Activated CD8-positive, alpha-beta T cell treated with anti-CD3 and anti-CD28 coated beads for 36 hours (primary cell): ENCODE data around the gene DNAH6. TPM values are rescaled to one million over a fixed set of nuclear protein-coding genes. Genes with fewer than 3 reads are reported as not detected.

Source experiments
- ATAC-seq: fragments of 200-7000 bp; cut with Tn5 transposase; one replicate; pipeline ENCODE4 v1.10.0; 2021; ENCODE audit warnings: mild to moderate bottlenecking, moderate library complexity
- CTCF ChIA-PET: fragments of 350-600 bp; sonication (Branson Sonifier 250); formaldehyde crosslinking; loops from one replicate; lab custom pipeline; 2021; ENCODE audit warnings: antibody characterized with exemption; lab: Charles Lee
- POLR2A ChIA-PET: fragments of 350-600 bp; sonication (Branson Sonifier 250); formaldehyde crosslinking; loops from one replicate; lab custom pipeline; 2021; ENCODE audit warnings: antibody characterized with exemption; lab: Charles Lee
- DNase-seq: peaks from one replicate; pipeline ENCODE4 v3.0.0-alpha.2; 2020
- H3K27ac Mint-ChIP-seq: one replicate; pipeline ENCODE4 v1.8.0; 2021; ENCODE audit warnings: mild to moderate bottlenecking, mixed read lengths
- H3K27me3 Mint-ChIP-seq: one replicate; pipeline ENCODE4 v1.8.0; 2021; ENCODE audit warnings: mixed read lengths
- H3K36me3 Mint-ChIP-seq: one replicate; pipeline ENCODE4 v1.8.0; 2021; ENCODE audit warnings: low read depth, mixed read lengths
- H3K4me1 Mint-ChIP-seq: one replicate; pipeline ENCODE4 v1.8.0; 2021; ENCODE audit warnings: low read depth, mixed read lengths
- H3K4me3 Mint-ChIP-seq: one replicate; pipeline ENCODE4 v1.8.0; 2021; ENCODE audit warnings: mild to moderate bottlenecking, moderate library complexity, mixed read lengths
- H3K9me3 Mint-ChIP-seq: one replicate; pipeline ENCODE4 v1.8.0; 2021; ENCODE audit warnings: mixed read lengths
- intact Hi-C: fragments of 100-400 bp; cut with micrococcal nuclease; formaldehyde crosslinking; loops from one replicate; pipeline ENCODE4 v1.10.0; 2022
- total RNA-seq, 2 experiments: library from RNA; stranded (reverse); gene quantifications; one replicate each; pipeline ENCODE4 v1.2.3, GENCODE V29; 2021
- TF ChIP-seq, protein P1 (sequence below): fragments of 200-600 bp; IDR thresholded peaks from one replicate; pipeline ENCODE4 v1.8.0; 2022; ENCODE audit warnings: antibody characterized with exemption, mild to moderate bottlenecking

Gene DNAH6
- total RNA-seq, 2 experiments from 2014 or later = 0.90 to 1.3 TPM

DNA sequence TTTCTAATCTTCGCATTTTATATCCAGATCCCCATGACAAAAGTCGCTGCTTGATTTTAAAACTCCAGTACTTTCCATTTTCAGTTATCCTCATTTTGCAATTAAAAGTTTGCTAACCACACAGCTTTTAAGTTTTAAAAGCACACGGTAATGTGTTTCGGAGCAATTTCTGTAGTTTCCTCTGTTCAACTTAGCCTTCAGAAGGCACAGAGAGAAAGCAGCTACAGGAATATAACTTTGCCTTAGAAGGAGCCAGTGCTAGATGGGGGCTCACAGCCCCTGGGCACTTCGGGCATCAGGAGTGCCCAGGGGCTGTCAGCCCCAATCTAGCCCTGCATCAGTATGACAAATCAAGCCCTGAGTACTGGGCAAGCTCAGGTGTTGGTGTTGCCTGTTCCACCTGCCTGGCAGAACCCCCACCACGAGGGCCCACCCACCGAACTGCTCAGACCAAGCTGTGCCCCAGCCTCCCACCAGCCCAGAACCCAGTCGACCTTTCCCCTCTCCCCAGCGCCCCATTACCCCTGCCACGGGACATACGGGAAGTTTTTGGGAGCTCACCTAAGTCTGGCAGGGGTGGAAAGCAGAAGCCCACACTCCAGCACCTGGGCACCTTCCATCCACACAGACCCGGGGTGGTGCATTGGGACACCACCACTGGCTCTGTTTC is 317.3 kb downstream of the DNAH6 start:
- CTCF ChIA-PET = interaction anchor here (0.8 to 2.2 kb wide), 6 partner anchors 9 to 92 kb away, joined by 3 to 10 read pairs (median 4); no protein-coding TSS in a partner anchor
- peak; percentile 40 for ATAC-seq
- Mint-ChIP-seq H3K9me3 (peaks cover 16% of the 10 kb centered on the region), H3K4me3 (peak overlapping the region; percentile 54), H3K36me3 (peaks cover 42% of the 10 kb centered on the region), H3K4me1 (peaks cover 44% of the 10 kb centered on the region), H3K27me3 (no peaks in the 10 kb centered on the region), H3K27ac (peak overlapping the region; percentile 87)
- no peak for DNase-seq
- intact Hi-C loops = no loop called here
- TF ChIP-seq, protein P1, sequence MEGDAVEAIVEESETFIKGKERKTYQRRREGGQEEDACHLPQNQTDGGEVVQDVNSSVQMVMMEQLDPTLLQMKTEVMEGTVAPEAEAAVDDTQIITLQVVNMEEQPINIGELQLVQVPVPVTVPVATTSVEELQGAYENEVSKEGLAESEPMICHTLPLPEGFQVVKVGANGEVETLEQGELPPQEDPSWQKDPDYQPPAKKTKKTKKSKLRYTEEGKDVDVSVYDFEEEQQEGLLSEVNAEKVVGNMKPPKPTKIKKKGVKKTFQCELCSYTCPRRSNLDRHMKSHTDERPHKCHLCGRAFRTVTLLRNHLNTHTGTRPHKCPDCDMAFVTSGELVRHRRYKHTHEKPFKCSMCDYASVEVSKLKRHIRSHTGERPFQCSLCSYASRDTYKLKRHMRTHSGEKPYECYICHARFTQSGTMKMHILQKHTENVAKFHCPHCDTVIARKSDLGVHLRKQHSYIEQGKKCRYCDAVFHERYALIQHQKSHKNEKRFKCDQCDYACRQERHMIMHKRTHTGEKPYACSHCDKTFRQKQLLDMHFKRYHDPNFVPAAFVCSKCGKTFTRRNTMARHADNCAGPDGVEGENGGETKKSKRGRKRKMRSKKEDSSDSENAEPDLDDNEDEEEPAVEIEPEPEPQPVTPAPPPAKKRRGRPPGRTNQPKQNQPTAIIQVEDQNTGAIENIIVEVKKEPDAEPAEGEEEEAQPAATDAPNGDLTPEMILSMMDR = no peak
- POLR2A ChIA-PET = interaction anchor here (1.1 to 1.8 kb wide), 4 partner anchors 8 to 14 kb away, joined by 3 to 10 read pairs (median 4); no protein-coding TSS in a partner anchor

DNA sequence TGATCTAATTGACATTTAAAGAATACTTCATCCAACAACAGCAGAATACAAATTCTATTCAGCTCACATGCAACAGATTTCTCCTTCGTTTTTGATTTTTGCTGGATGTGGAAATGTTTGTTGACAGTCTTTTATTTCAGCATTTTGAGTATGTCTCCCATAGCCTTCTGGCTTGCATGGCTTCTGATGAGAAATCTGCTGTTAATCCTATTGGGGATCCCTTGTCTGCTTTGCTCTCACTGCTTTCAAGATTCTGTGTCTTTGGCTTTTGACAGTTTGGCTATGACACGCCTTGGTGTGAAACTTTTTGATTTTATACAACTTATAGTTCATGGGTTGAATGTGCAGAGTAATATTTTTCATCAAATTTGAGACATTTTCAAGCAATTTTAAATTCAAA is 319.9 kb downstream of the DNAH6 start:
- Mint-ChIP-seq H3K4me3 (no peak overlapping the region), H3K4me1 (peaks cover 68% of the 10 kb centered on the region), H3K36me3 (peaks cover 57% of the 10 kb centered on the region), H3K27ac (peak overlapping the region; percentile 51), H3K9me3 (peaks cover 16% of the 10 kb centered on the region), H3K27me3 (no peaks in the 10 kb centered on the region)
- ATAC-seq (no peak), DNase-seq (no peak)
- intact Hi-C loops = loop anchor here (1.0 kb wide), 1 partner anchor 11 kb away; no protein-coding TSS in a partner anchor
- TF ChIP-seq, protein P1 = no peak
- ChIA-PET CTCF (interaction anchor here (0.9 to 1.3 kb wide), 3 partner anchors 9 to 10 kb away, joined by 3 read pairs; no protein-coding TSS in a partner anchor), POLR2A (interaction anchor here (1.0 to 1.1 kb wide), 2 partner anchors 13 to 34 kb away, joined by 3 to 4 read pairs; no protein-coding TSS in a partner anchor)

DNA sequence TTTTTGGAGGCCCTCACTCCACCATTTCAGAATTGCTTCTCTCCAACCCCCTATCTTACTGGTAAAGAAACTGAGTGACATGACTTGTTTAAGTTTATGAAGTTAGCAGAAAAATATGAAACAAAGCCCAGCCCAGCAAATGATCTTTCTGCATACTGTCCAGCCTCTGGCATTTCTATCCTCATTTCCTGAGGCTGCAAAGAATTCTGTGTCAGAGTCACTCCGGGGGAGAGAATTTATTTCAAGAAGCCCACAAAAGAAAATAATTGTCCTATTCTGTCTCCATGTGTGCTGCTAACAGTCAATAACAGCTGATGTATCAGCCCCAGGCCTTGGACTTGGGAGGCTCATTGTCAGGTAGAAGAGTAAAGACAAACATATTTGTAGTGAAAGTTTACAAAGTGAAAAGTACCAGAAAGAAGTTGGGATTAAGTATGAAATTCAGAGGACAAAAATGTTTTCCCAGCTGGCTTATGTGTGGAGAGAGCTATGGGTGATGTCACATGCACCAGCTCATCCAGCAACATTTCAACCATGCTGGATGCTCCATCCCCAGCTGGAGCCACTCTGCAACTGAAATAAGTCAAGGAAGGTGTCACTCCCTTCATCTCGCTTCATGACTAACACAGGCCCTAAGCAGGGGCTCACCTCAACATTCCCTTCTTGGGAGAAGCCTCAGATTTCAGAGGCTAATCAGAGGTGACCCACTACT is 322.3 kb downstream of the DNAH6 start:
- Mint-ChIP-seq H3K4me3 (no peak overlapping the region), H3K27ac (peak overlapping the region; percentile 7), H3K36me3 (peaks cover 62% of the 10 kb centered on the region), H3K4me1 (peaks cover 80% of the 10 kb centered on the region), H3K27me3 (no peaks in the 10 kb centered on the region), H3K9me3 (peaks cover 16% of the 10 kb centered on the region)
- CTCF ChIA-PET = interaction anchor here (1.2 to 4.6 kb wide), 4 partner anchors 7 to 43 kb away, joined by 3 to 14 read pairs (median 4); no protein-coding TSS in a partner anchor
- TF ChIP-seq, protein P1 = no peak
- ATAC-seq (no peak), DNase-seq (no peak)
- intact Hi-C loops = no loop called here
- POLR2A ChIA-PET = interaction anchor here (0.7 to 1.8 kb wide), 4 partner anchors 8 to 43 kb away, joined by 3 to 6 read pairs (median 4); partner anchors contain the start of gene TRABD2A

DNA sequence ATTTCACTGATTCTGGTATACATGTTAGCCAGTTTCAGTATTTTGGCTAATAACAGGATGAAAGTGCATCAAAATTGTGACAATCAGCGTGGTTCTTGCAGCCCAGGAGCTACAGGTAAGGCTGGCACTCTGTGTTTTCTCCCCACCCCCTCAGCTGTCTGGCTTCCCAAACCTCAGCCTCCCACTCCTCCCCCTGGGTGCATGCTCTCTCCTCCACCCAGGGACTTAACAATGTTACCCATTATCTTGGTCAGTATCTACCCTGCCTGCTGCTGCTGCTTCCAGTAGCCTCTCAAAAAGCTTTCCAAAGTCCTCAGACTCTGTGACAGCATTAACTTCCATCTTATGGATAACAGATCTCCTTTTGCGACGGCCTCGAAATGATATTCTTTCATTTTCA is 323.6 kb downstream of the DNAH6 start:
- ChIA-PET POLR2A (interaction anchor here (0.5 to 1.5 kb wide), 3 partner anchors 9 to 40 kb away, joined by 3 to 4 read pairs (median 3); no protein-coding TSS in a partner anchor), CTCF (interaction anchor here (1.2 to 4.6 kb wide), 2 partner anchors 10 to 42 kb away, joined by 3 to 14 read pairs; no protein-coding TSS in a partner anchor)
- TF ChIP-seq, protein P1 = no peak
- peaks cover 71% of the 10 kb centered on the region for H3K36me3 Mint-ChIP-seq
- peaks cover 82% of the 10 kb centered on the region for H3K4me1 Mint-ChIP-seq
- no peak for ATAC-seq
- H3K4me3 Mint-ChIP-seq = peak overlapping the region; percentile 61
- DNase-seq = no peak
- intact Hi-C loops = loop anchor here (10.0 kb wide), 1 partner anchor 55 kb away; no protein-coding TSS in a partner anchor
- no peaks in the 10 kb centered on the region for H3K27me3 Mint-ChIP-seq
- H3K9me3 Mint-ChIP-seq = peaks cover 16% of the 10 kb centered on the region
- peak overlapping the region; percentile 75 for H3K27ac Mint-ChIP-seq
